GM23338 (cell line): ENCODE data around the gene LAYN.

ENCODE experiments used
- CREB1 ChIP-seq: fragments of 250-450 bp; sonication (Bioruptor Pico); IDR thresholded peaks from 2 replicates; pipeline ENCODE4 v1.5.0; 2020; ENCODE audit warnings: low read depth, mild to moderate bottlenecking, moderate library complexity
- CTCF ChIP-seq, 2 experiments: fragments of 200-600 bp in 1 of 2; sonication (generic) in 1 of 2; conservative IDR thresholded peaks; 2 replicates each; pipeline versions ENCODE4 v1.5.1 to v1.6.1; 2016 to 2017; ENCODE audit warnings: antibody characterized with exemption in 2 of 2, low read depth in 2 of 2, mild to moderate bottlenecking in 2 of 2, moderate library complexity in 1 of 2
- EZH2 ChIP-seq: fragments of 200-600 bp; sonication (generic); IDR thresholded peaks from one replicate; pipeline ENCODE4 v1.8.0; 2017; ENCODE audit warnings: antibody characterized with exemption, mild to moderate bottlenecking, low read depth; ENCODE audit not compliant: unreplicated experiment
- EZH2phosphoT487 ChIP-seq: fragments of 200-600 bp; sonication (generic); IDR thresholded peaks from one replicate; pipeline ENCODE4 v1.8.1; 2018; ENCODE audit warnings: antibody characterized with exemption; ENCODE audit not compliant: unreplicated experiment
- JUNB ChIP-seq: IDR thresholded peaks from one replicate; pipeline ENCODE4 v1.6.1; 2016; ENCODE audit warnings: antibody characterized with exemption; ENCODE audit not compliant: unreplicated experiment
- NANOG ChIP-seq: IDR thresholded peaks from 2 replicates; pipeline ENCODE4 v1.6.1; 2016; ENCODE audit warnings: antibody characterized with exemption, borderline replicate concordance
- POLR2AphosphoS5 ChIP-seq: IDR thresholded peaks from 2 replicates; pipeline ENCODE4 v1.6.1; 2016; ENCODE audit warnings: antibody characterized with exemption, low read depth
- REST ChIP-seq: IDR thresholded peaks from one replicate; pipeline ENCODE4 v1.6.1; 2018; ENCODE audit warnings: antibody characterized with exemption; ENCODE audit not compliant: unreplicated experiment
- STAT1 ChIP-seq: IDR thresholded peaks from one replicate; pipeline ENCODE4 v1.6.1; 2016; ENCODE audit warnings: antibody characterized with exemption; ENCODE audit not compliant: unreplicated experiment
- ZNF114 ChIP-seq: fragments of 250-450 bp; sonication (Bioruptor Pico); IDR thresholded peaks from 2 replicates; pipeline ENCODE4 v1.5.0; 2020; ENCODE audit warnings: mild to moderate bottlenecking, moderate library complexity
- ZNF331 ChIP-seq: fragments of 250-450 bp; sonication (Bioruptor Pico); IDR thresholded peaks from 2 replicates; pipeline ENCODE4 v1.5.0; 2020; ENCODE audit warnings: low read depth, mild to moderate bottlenecking, moderate library complexity
- TF ChIP-seq, protein P1 (sequence below): IDR thresholded peaks from 2 replicates; pipeline ENCODE4 v1.6.1; 2016; ENCODE audit warnings: antibody characterized with exemption

DNA sequence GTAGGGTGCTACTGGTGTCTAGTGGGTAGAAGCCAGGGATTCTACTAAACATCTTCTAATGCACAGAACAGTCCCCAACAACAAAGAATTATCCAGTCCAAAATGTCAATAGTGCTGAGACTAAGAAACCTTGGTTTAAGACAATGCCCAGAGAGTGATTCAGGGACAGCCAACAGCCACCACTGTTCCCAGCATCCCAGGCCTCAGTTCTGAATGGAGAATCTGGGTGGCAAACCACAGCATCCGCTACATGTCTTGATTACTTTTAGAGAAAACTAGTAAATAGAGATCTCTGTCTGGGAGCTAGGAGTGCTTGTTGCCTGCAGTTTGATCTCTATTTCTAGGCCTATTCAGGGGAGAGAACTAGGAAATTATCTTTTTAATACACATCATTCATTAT, 40.8 kb downstream of the LAYN start:
- TF ChIP-seq EZH2, result no peak
- no peak for TF ChIP-seq CTCF (conservative IDR thresholded peaks at IDR 0.05; ENCODE audit: low read depth in 2 of 2)
- TF ChIP-seq REST, result no peak
- no peak for TF ChIP-seq EZH2phosphoT487
- TF ChIP-seq POLR2AphosphoS5, result no peak
- TF ChIP-seq JUNB, result no peak
- TF ChIP-seq CREB1, result no peak
- TF ChIP-seq, protein P1, sequence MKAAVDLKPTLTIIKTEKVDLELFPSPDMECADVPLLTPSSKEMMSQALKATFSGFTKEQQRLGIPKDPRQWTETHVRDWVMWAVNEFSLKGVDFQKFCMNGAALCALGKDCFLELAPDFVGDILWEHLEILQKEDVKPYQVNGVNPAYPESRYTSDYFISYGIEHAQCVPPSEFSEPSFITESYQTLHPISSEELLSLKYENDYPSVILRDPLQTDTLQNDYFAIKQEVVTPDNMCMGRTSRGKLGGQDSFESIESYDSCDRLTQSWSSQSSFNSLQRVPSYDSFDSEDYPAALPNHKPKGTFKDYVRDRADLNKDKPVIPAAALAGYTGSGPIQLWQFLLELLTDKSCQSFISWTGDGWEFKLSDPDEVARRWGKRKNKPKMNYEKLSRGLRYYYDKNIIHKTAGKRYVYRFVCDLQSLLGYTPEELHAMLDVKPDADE, result no peak
- no peak for TF ChIP-seq NANOG
- no peak for TF ChIP-seq STAT1
- TF ChIP-seq ZNF331 (CRISPR knock-in tag), result no peak
- no peak for TF ChIP-seq ZNF114
